HepG2 (cell line): ENCODE measurements around the gene COQ10B.

ENCODE experiments used
- BRCA1 ChIP-seq: sonication (generic); formaldehyde crosslinking; IDR thresholded peaks from 2 replicates; pipeline ENCODE4 v1.4.0; 2020; ENCODE audit warnings: missing genetic modification reagents
- CCAR2 ChIP-seq: fragments of 200-400 bp; formaldehyde crosslinking; optimal IDR thresholded peaks from 2 replicates; pipeline ENCODE3; 2018; ENCODE audit warnings: low read depth, mild to moderate bottlenecking, low read length, moderate library complexity
- HOXD1 ChIP-seq: sonication (generic); formaldehyde crosslinking; IDR thresholded peaks from 2 replicates; pipeline ENCODE4 v1.5.0; 2020; ENCODE audit warnings: missing genetic modification reagents
- JUNB ChIP-seq: sonication (generic); formaldehyde crosslinking; IDR thresholded peaks from 2 replicates; pipeline ENCODE4 v1.8.0; 2022; ENCODE audit warnings: missing genetic modification reagents, mild to moderate bottlenecking, borderline replicate concordance
- MATR3 ChIP-seq: sonication (generic); formaldehyde crosslinking; IDR thresholded peaks from 2 replicates; pipeline ENCODE4 v1.4.0; 2020; ENCODE audit warnings: missing genetic modification reagents
- MXI1 ChIP-seq: IDR thresholded peaks from 3 replicates; pipeline ENCODE4 v1.6.1; 2012; ENCODE audit warnings: low read depth, low read length, inconsistent platforms, borderline replicate concordance
- NFE2L2 ChIP-seq: fragments of 150-350 bp; IDR thresholded peaks from 2 replicates; pipeline ENCODE4 v1.6.1; 2014; ENCODE audit warnings: low read length
- RERE ChIP-seq: IDR thresholded peaks from 2 replicates; pipeline ENCODE4 v1.6.1; 2016; ENCODE audit warnings: low read depth, missing genetic modification reagents, missing compliant biosample characterization
- SP1 ChIP-seq, 2 experiments: fragments of 450-650 bp in 1 of 2; sonication (generic) in 1 of 2; formaldehyde crosslinking in 1 of 2; IDR thresholded peaks; 2 replicates each; pipeline versions ENCODE4 v1.4.0 to v1.6.1; 2016 to 2020; ENCODE audit warnings: missing genetic modification reagents in 1 of 2
- ZNF101 ChIP-seq: sonication (generic); formaldehyde crosslinking; IDR thresholded peaks from 2 replicates; pipeline ENCODE4 v1.4.0; 2020; ENCODE audit warnings: mild to moderate bottlenecking, low read depth, missing genetic modification reagents, borderline replicate concordance
- ZNF232 ChIP-seq: sonication (generic); formaldehyde crosslinking; IDR thresholded peaks from 2 replicates; pipeline ENCODE4 v1.4.0; 2020; ENCODE audit warnings: missing genetic modification reagents, borderline replicate concordance
- ZNF441 ChIP-seq: sonication (generic); formaldehyde crosslinking; IDR thresholded peaks from 2 replicates; pipeline ENCODE4 v1.7.0; 2021; ENCODE audit warnings: missing genetic modification reagents, borderline replicate concordance
- TF ChIP-seq, protein P1 (sequence below): sonication (generic); formaldehyde crosslinking; IDR thresholded peaks from 2 replicates; pipeline ENCODE4 v1.5.0; 2020; ENCODE audit warnings: mild to moderate bottlenecking, missing genetic modification reagents, moderate library complexity

GRCh38 chr2:197452754-197453122, 614 bp upstream of the COQ10B start:
- TF ChIP-seq MXI1 (no peak; the same call in 2 of the 3 replicates), CCAR2 (no peak), NFE2L2 (no peak), SP1 (IDR thresholded peaks at IDR 0.05) (no peak), SP1 (CRISPR knock-in tag; IDR thresholded peaks at IDR 0.05) (no peak), ZNF101 (no peak), ZNF232 (CRISPR knock-in tag) (no peak), ZNF441 (CRISPR knock-in tag) (no peak; the same call in 1 of the 2 replicates), BRCA1 (CRISPR knock-in tag) (no peak), JUNB (CRISPR knock-in tag) (no peak), HOXD1 (CRISPR knock-in tag) (no peak), MATR3 (CRISPR knock-in tag) (no peak), RERE (no peak)
- TF ChIP-seq, protein P1, sequence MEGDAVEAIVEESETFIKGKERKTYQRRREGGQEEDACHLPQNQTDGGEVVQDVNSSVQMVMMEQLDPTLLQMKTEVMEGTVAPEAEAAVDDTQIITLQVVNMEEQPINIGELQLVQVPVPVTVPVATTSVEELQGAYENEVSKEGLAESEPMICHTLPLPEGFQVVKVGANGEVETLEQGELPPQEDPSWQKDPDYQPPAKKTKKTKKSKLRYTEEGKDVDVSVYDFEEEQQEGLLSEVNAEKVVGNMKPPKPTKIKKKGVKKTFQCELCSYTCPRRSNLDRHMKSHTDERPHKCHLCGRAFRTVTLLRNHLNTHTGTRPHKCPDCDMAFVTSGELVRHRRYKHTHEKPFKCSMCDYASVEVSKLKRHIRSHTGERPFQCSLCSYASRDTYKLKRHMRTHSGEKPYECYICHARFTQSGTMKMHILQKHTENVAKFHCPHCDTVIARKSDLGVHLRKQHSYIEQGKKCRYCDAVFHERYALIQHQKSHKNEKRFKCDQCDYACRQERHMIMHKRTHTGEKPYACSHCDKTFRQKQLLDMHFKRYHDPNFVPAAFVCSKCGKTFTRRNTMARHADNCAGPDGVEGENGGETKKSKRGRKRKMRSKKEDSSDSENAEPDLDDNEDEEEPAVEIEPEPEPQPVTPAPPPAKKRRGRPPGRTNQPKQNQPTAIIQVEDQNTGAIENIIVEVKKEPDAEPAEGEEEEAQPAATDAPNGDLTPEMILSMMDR, result no peak
